Esophagus squamous epithelium (tissue), 4 donors: Measurements from ENCODE around the gene DBN1.

Experiments used
- POLR2A ChIP-seq, 4 donors: fragments of 450-650 bp; IDR thresholded peaks; one replicate each; pipeline ENCODE4 v1.6.1; 2017; ENCODE audit warnings: antibody characterized with exemption in 4 of 4, mild to moderate bottlenecking in 4 of 4, moderate library complexity in 3 of 4
- TF ChIP-seq, protein P1 (sequence below), 6 experiments: fragments of 450-650 bp in 4 of 6; fragments of 200-600 bp in 2 of 6; sonication (generic) in 2 of 6; IDR thresholded peaks; one replicate each; pipeline ENCODE4 v1.5.1; 2016 to 2019; ENCODE audit warnings: antibody characterized with exemption in 6 of 6, mild to moderate bottlenecking in 4 of 6, moderate library complexity in 4 of 6

DNA sequence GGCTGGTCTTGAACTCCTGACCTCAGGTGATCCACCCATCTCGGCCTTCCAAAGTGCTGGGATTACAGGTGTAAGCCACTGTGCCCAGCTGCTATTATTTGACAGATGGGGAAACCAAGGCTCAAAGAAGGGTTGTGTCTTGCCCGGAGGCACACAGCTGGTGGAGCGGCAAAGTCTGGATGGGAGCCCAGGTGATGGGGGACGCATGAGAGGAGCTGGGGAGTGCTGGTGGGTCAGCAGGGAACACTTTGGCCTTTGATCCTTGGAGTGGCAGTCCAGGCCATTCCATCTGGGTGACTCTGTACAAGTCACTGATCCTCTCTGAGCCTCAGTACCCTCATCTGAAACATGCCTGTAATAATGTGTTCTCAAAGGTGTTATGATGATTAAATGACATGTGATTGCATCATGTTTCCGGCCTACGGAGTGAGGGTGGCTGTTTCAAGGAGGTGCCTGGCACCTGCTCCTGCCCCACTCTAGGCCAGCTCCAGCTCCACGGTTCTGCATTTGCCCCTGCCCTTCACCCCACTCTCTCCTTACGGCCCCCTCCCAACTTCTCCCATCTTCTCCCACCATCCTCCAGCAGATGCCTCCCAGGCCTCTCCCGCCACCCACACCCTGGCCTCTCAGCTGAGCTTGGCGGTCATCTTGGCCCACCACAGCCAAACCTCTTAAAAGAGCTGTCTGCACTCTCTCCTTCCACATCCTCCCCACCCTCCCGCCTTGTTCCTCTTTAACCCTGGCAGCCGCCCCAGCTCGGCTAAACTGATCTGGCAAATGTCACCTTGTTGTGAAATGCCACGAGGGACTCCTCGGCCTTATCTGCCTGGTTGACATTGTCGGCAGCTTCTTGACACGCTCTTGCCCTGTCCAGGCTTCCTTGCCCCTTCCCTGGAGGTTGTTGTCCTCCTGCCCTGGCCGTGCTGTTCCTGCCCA is 5.5 kb upstream of the DBN1 start:
- TF ChIP-seq, protein P1, sequence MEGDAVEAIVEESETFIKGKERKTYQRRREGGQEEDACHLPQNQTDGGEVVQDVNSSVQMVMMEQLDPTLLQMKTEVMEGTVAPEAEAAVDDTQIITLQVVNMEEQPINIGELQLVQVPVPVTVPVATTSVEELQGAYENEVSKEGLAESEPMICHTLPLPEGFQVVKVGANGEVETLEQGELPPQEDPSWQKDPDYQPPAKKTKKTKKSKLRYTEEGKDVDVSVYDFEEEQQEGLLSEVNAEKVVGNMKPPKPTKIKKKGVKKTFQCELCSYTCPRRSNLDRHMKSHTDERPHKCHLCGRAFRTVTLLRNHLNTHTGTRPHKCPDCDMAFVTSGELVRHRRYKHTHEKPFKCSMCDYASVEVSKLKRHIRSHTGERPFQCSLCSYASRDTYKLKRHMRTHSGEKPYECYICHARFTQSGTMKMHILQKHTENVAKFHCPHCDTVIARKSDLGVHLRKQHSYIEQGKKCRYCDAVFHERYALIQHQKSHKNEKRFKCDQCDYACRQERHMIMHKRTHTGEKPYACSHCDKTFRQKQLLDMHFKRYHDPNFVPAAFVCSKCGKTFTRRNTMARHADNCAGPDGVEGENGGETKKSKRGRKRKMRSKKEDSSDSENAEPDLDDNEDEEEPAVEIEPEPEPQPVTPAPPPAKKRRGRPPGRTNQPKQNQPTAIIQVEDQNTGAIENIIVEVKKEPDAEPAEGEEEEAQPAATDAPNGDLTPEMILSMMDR (IDR thresholded peaks at IDR 0.05), result no peak
- no peak for TF ChIP-seq POLR2A (IDR thresholded peaks at IDR 0.05)
